Heart right ventricle (tissue), 16 donors: ENCODE results near the gene PPARG. TPM values are rescaled to one million over a fixed set of nuclear protein-coding genes. Genes with fewer than 3 reads are reported as not detected.
"Not testable (repeated sequence)": the region's sequence is repeated elsewhere in the genome, so short reads cannot be mapped to it uniquely, and the experiment has no call there.

Experiments used
- ATAC-seq, 8 donors: fragments of 200-7000 bp; cut with Tn5 transposase; one replicate each; pipeline ENCODE4 v1.9.1; 2020; ENCODE audit warnings: mild to moderate bottlenecking in 8 of 8, moderate library complexity in 8 of 8, moderate number of reproducible peaks in 1 of 8
- DNase-seq, 2 donors: peaks; one replicate each; pipeline ENCODE4 v3.0.0-alpha.2; 2020
- H3K27ac ChIP-seq, 10 donors: fragments of 200-600 bp; sonication (generic) in 2 of 10; one replicate each; pipeline versions ENCODE4 v1.5.0 to v1.8.0; 2020 to 2022; ENCODE audit warnings: mild to moderate bottlenecking in 3 of 10
- H3K27me3 ChIP-seq, 7 donors: fragments of 200-600 bp; one replicate each; pipeline ENCODE4 v1.8.0; 2021 to 2022; ENCODE audit warnings: mild to moderate bottlenecking in 2 of 7
- H3K36me3 ChIP-seq, 9 donors: fragments of 200-600 bp; sonication (generic) in 1 of 9; one replicate each; pipeline versions ENCODE4 v1.5.0 to v1.8.0; 2020 to 2022; ENCODE audit warnings: mild to moderate bottlenecking in 2 of 9
- H3K4me1 ChIP-seq, 9 donors: fragments of 200-600 bp; sonication (generic) in 1 of 9; one replicate each; pipeline versions ENCODE4 v1.5.0 to v1.8.0; 2020 to 2022; ENCODE audit warnings: mild to moderate bottlenecking in 4 of 9
- H3K4me3 ChIP-seq, 10 donors: fragments of 200-600 bp; sonication (generic) in 2 of 10; one replicate each; pipeline versions ENCODE4 v1.5.0 to v1.8.0; 2020 to 2022; ENCODE audit warnings: mild to moderate bottlenecking in 7 of 10, moderate library complexity in 2 of 10
- H3K9me3 ChIP-seq, 11 donors: fragments of 200-600 bp in 10 of 11; sonication (generic) in 2 of 11; one replicate each; pipeline versions ENCODE4 v1.5.0 to v1.8.0; 2013 to 2022; ENCODE audit warnings: mild to moderate bottlenecking in 2 of 11, control low read depth in 1 of 11, moderate library complexity in 1 of 11
- WGBS, 2 donors: extraction: QIAGEN DNeasy Blood & Tissue Kit; methylation state at CpG; one replicate each; pipeline ENCODE4 v1.1.7; 2013; ENCODE audit warnings: inconsistent platforms in 1 of 2; 5-methylcytosine and 5-hydroxymethylcytosine counted together
- intact Hi-C, 10 donors: fragments of 100-400 bp; cut with DNase I; formaldehyde crosslinking; loops; one replicate each; pipeline versions ENCODE4 v1.11.1 to v1.14.2; 2022
- polyA plus RNA-seq, 2 donors: library from polyadenylated mRNA; stranded (reverse); fragments of 200-250 nt; gene quantifications; one replicate each; pipeline ENCODE4 v1.2.3, GENCODE V29; 2013
- total RNA-seq, 10 donors: library from RNA; stranded (reverse); fragmentation: NEBNext Ultra II Directional in 3 of 10; extraction: Animal tissue kit (Norgen Biotek cat#: 25700) in 3 of 10; gene quantifications; one replicate each; pipeline versions ENCODE4 v1.2.1 to v1.2.4, GENCODE V29; 2021 to 2023
- TF ChIP-seq, protein P1 (sequence below), 9 donors: fragments of 200-600 bp; sonication (generic) in 2 of 9; IDR thresholded peaks; one replicate each; pipeline versions ENCODE4 v1.5.0 to v1.8.0; 2021 to 2022; ENCODE audit warnings: antibody characterized with exemption in 9 of 9, mild to moderate bottlenecking in 5 of 9, moderate library complexity in 1 of 9
- donor health status: Arrhythmogenic right ventricular cardiomyopathy.
- donor health status: ischemic (EF 13 %, LVEDD 7.1; RV severe dilation, severe dysfunction).
- donor health status: healthy with polysubstance abuse.
- donor health status: DM: no; HTN: yes; CAD: no.
- donor health status: DM: no; HTN: no; CAD: no.
- donor health status: ischemic (EF 25% LVEDD 6.9; RV normal size, moderate dysfunction).
- donor health status: ischemic (EF 25% LVEDD 5.7; RV mildly dilated, moderate dysfunction).
- donor health status: healthy.
- donor health status: DM: yes; HTN: yes; CAD: no.
- donor health status: Ischemic cardiomyopathy.
- donor health status: ischemic (EF 35%, LVEDD 5.7; RV mildly dilated, moderate dysfunction).
- donor health status: nonischemic (EF 11% LVEDD 7.7; RV severe dilation, severe dysfunction).
- donor health status: DM: yes; HTN: yes; CAD: no.
- donor health status: PGD.
- donor health status: ischemic (EF 29% LVEDD 5.4; RV normal size, mild dysfunction).
- donor health status: nonischemic (EF 23%, LVEDD 6.1; RV moderate dilation, normal function).

The PPARG gene
- total and polyA plus RNA-seq, 12 donors, result 10.8 to 31.5 (median 14.6) TPM

DNA sequence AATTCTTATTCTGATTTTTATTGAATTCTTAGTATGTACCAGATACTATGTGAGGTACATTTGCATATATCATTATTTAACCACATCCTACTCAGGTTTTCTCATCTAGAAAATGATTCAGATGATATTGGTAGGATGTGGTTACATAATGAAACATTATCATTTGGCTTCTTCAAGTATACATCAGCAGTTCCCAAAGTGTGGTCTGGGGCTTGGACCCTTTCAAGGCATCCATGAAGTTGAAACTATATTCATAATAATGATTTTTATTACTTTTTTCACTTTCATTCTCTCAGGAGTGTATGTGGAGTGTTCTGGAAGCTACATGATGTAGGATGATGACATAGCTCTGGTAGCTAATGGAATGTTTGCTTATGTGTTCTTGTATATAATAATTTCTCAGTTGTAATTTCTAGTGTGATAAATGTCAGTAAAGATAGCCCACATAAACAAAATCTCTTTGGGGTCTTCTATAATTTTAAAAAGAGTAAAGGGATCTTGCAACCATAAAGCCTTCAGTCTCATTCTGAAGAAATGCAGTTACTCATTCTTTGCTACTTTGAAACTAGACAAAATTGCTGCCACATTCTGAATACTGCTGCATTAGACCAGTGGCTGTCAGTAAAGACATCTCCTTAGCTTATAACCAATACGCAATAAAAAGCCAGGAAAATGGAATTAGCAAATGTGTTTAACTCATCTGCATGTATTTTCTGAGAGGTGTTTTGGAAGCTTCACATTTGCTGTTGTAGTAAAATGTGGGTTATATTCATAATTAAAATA lies 95.8 kb downstream of the PPARG start:
- Histone ChIP-seq H3K4me1 (peaks cover 0 to 14% (median 0%) of the 10 kb centered on the region in 9 donors), H3K9me3 (peaks cover 0 to 4% (median 0%) of the 10 kb centered on the region in 11 donors), H3K27ac (no peak overlapping the region), H3K36me3 (peaks cover 0 to 44% (median 17%) of the 10 kb centered on the region in 9 donors), H3K4me3 (no peak overlapping the region), H3K27me3 (no peaks in the 10 kb centered on the region)
- WGBS, 2 donors, result 94 to 98% methylated on average over 1 of the region's 1 CpG
- intact Hi-C loops, result no loop called here
- TF ChIP-seq, protein P1, sequence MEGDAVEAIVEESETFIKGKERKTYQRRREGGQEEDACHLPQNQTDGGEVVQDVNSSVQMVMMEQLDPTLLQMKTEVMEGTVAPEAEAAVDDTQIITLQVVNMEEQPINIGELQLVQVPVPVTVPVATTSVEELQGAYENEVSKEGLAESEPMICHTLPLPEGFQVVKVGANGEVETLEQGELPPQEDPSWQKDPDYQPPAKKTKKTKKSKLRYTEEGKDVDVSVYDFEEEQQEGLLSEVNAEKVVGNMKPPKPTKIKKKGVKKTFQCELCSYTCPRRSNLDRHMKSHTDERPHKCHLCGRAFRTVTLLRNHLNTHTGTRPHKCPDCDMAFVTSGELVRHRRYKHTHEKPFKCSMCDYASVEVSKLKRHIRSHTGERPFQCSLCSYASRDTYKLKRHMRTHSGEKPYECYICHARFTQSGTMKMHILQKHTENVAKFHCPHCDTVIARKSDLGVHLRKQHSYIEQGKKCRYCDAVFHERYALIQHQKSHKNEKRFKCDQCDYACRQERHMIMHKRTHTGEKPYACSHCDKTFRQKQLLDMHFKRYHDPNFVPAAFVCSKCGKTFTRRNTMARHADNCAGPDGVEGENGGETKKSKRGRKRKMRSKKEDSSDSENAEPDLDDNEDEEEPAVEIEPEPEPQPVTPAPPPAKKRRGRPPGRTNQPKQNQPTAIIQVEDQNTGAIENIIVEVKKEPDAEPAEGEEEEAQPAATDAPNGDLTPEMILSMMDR (IDR thresholded peaks at IDR 0.05), result no peak
- ATAC-seq, result no peak
- DNase-seq, result no peak

DNA sequence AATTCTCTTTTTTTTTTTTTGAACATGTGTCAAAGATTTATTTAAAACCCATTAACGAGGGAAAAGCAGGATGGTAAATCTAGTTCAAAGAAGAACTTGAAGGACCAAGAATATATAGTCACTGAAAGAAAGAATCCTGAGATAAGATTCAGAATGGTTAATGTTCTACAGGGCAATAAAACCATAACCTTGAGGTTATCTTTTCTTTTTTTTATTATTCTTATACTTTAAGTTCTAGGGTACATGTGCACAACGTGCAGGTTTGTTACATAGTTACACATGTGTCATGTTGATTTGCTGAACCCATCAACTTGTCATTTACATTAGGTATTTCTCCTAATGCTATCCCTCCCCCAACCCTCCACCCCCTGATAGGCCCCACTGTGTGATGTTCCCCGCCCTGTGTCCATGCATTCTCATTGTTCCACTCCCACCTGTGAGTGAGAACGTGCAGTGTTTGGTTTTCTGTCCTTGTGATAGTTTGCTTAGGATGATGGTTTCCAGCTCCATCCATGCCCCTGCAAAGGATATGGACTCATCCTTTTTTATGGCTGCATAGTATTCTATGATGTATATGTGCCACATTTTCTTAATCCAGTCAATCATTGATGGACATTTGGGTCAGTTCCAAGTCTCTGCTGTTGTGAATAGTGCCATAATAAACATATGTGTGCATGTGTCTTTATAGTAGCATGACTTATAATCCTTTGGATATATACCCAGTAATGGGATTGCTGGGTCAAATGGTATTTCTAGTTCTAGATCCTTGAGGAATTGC lies 97.8 kb downstream of the PPARG start:
- DNase-seq, ATAC-seq, H3K27me3 ChIP-seq, H3K4me1 ChIP-seq, H3K4me3 ChIP-seq, intact Hi-C loops, H3K27ac ChIP-seq, H3K9me3 ChIP-seq: not testable (repeated sequence)
- WGBS, 2 donors, result 87 to 93% methylated on average over 4 of the region's 4 CpGs
- peaks cover 0 to 30% (median 10%) of the 10 kb centered on the region in 9 donors for H3K36me3 ChIP-seq

DNA sequence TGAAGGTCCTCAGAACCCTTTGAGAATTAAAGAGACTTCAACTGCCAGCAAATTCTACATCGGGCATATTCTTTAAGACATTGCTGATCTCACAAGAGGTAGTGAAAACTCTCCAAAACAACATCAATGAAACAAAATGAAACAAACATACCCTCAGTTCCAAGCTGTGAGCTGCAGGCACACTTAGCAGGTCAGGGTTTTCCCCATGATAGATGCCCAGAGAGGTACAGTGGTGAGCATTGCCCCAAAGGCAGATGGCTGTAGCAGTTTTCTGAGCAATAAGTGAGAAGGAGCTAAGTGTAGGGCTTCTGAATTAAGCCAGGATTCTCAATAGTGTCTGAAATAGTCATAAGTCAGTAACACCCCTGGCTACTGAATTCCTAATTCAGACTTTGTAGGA lies 99.3 kb downstream of the PPARG start:
- ATAC-seq, result no peak
- peaks cover 0 to 4% (median 0%) of the 10 kb centered on the region in 11 donors for H3K9me3 ChIP-seq
- H3K36me3 ChIP-seq, result peaks cover 0 to 26% (median 0%) of the 10 kb centered on the region in 9 donors
- WGBS, 2 donors, result 83 to 94% methylated on average over 1 of the region's 1 CpG
- TF ChIP-seq, protein P1 (IDR thresholded peaks at IDR 0.05), result no peak
- intact Hi-C loops, result no loop called here
- peaks cover 0 to 1% (median 0%) of the 10 kb centered on the region in 9 donors for H3K4me1 ChIP-seq
- no peak overlapping the region for H3K4me3 ChIP-seq
- no peaks in the 10 kb centered on the region for H3K27me3 ChIP-seq
- no peak for DNase-seq
- no peak overlapping the region for H3K27ac ChIP-seq

DNA sequence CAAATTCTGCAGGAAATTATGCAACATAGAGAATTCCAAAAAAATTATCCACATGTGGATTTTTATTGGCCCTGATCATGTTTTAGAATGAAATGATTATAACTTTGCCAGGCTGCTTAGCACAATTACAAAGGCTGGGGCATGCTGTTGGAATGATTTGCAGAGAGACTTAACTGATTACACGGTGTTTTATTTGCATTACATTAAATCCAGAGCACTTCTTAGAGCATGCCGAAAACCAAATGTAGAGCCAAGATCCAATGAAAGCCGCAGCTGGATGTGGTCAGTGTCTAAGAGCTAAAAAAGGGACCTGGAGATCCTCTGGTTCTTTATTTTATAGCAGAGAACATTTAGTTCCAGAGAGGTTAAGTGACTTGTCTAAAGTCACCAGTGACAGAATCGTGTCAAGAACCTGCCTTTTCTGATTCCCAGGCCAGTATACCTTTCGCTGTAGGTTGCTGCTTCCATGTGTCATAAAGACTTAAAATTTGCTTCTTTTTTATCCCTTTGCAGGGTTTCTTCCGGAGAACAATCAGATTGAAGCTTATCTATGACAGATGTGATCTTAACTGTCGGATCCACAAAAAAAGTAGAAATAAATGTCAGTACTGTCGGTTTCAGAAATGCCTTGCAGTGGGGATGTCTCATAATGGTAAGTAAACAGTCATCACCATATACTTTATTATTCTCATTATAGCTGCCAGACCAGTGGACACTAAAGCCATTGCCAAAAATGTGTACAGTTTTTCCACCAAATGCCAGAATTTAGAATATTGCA lies 103.4 kb downstream of the PPARG start:
- WGBS, 2 donors, result 85 to 89% methylated on average over 8 of the region's 8 CpGs
- DNase-seq (no peak), ATAC-seq (no peak)
- Histone ChIP-seq H3K36me3 (peaks cover 0 to 11% (median 0%) of the 10 kb centered on the region in 9 donors), H3K4me3 (no peak overlapping the region), H3K27me3 (no peaks in the 10 kb centered on the region), H3K4me1 (peaks cover 0 to 37% (median 0%) of the 10 kb centered on the region in 9 donors), H3K9me3 (no peaks in the 10 kb centered on the region), H3K27ac (no peak overlapping the region)
- intact Hi-C loops, result no loop called here
- TF ChIP-seq, protein P1 (IDR thresholded peaks at IDR 0.05), result no peak
